ENCODE data around the gene ALG8. TPM values are rescaled to one million over a fixed set of nuclear protein-coding genes. Genes with fewer than 3 reads are reported as not detected.
"Not testable (repeated sequence)": the region's sequence is repeated elsewhere in the genome, so short reads cannot be mapped to it uniquely, and the experiment has no call there.

The ALG8 gene
- total and polyA plus RNA-seq, 2 donors, result 22.7 to 42.4 TPM

- no peak overlapping the region for H3K27ac ChIP-seq (ENCODE audit: low read depth)
- no peaks in the 10 kb centered on the region for H3K4me1 ChIP-seq (ENCODE audit: insufficient read depth)
- no peak for DNase-seq (ENCODE audit: extremely low spot score)
- peaks cover 2% of the 10 kb centered on the region for H3K36me3 ChIP-seq (ENCODE audit: insufficient read depth)
- 60% methylated on average over 2 of the region's 2 CpGs for WGBS
- H3K4me3 ChIP-seq (ENCODE audit: low read depth, low read length), result no peak overlapping the region
These were observed 76.8 kb downstream of the ALG8 start for GRCh38 chr11:78062671-78063070.

DNA sequence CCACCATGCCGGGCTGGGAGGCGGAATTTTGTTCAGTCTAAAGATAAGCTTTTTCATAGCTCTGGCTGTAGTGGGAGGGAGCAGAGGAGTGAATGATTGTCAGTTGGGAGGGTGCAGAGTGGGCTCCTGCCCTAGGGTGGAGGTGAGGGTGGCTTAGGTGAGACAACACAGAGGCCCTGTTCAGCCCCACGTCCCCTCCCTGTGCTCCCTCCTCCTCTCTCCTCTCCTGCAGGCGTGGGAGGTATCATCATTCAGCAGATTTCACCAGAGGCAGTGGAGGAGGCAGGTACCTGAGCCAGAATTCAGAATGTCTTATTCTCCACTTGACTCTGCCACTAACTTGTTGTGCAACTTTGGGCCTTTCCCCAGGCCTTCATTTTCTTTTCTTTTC lies 77.5 kb downstream of the ALG8 start:
- Histone ChIP-seq H3K4me1 (ENCODE audit: insufficient read depth) (no peaks in the 10 kb centered on the region), H3K4me3 (ENCODE audit: low read depth, low read length) (no peak overlapping the region), H3K36me3 (ENCODE audit: insufficient read depth) (no peaks in the 10 kb centered on the region), H3K27ac (ENCODE audit: low read depth) (no peak overlapping the region)
- no peak for DNase-seq (ENCODE audit: extremely low spot score)
- 78% methylated on average over 4 of the region's 4 CpGs for WGBS

- H3K4me3 ChIP-seq (ENCODE audit: low read depth, low read length), result no peak overlapping the region
- no peak for DNase-seq (ENCODE audit: extremely low spot score)
- H3K27ac ChIP-seq (ENCODE audit: low read depth), result no peak overlapping the region
- H3K4me1 ChIP-seq (ENCODE audit: insufficient read depth), result no peaks in the 10 kb centered on the region
- H3K36me3 ChIP-seq (ENCODE audit: insufficient read depth), result no peaks in the 10 kb centered on the region
- WGBS, result 83% methylated on average over 4 of the region's 4 CpGs
These were observed 78.1 kb downstream of the ALG8 start for GRCh38 chr11:78061088-78061920.

- Histone ChIP-seq H3K4me3 (ENCODE audit: low read depth, low read length) (no peak overlapping the region), H3K36me3 (ENCODE audit: insufficient read depth) (no peaks in the 10 kb centered on the region), H3K4me1 (ENCODE audit: insufficient read depth) (no peaks in the 10 kb centered on the region), H3K27ac (ENCODE audit: low read depth) (no peak overlapping the region)
- DNase-seq (ENCODE audit: extremely low spot score), result no peak
- 97% methylated on average over 8 of the region's 8 CpGs for WGBS
These were observed 78.9 kb downstream of the ALG8 start for GRCh38 chr11:78060533-78060932.

DNA sequence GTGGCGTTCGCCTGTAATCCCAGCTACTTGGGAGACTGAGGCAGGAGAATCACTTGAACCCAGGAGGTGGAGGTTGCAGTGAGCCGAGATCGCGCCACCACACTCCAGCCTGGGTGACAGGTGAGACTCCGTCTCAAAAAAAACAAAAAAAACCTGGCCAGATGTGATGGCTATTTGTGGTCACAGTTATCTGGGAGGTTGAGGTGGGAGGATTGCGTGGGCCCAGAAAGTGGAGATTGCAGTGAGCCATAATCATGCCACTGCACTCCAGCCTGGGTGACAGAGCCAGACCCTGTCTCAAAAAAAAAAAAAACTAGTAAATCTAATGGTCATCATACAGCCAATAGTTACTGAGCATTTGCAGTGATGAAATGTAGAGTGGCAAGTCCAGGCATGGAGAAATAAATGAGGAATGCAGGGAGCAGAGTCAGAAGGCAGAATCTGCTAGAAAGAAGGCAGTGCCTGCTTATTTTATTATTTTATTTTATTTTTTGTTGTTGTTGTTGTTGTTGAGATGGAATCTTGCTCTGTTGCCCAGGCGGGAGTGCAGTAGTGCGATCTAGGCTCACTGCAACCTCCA lies 79.6 kb downstream of the ALG8 start:
- WGBS, result 96% methylated on average over 9 of the region's 9 CpGs
- H3K27ac ChIP-seq (ENCODE audit: low read depth); DNase-seq (ENCODE audit: extremely low spot score); H3K36me3 ChIP-seq (ENCODE audit: insufficient read depth); H3K4me1 ChIP-seq (ENCODE audit: insufficient read depth); H3K4me3 ChIP-seq (ENCODE audit: low read depth, low read length): not testable (repeated sequence)

- no peaks in the 10 kb centered on the region for H3K36me3 ChIP-seq (ENCODE audit: insufficient read depth)
- no peaks in the 10 kb centered on the region for H3K4me1 ChIP-seq (ENCODE audit: insufficient read depth)
- no peak overlapping the region for H3K4me3 ChIP-seq (ENCODE audit: low read depth, low read length)
- WGBS, result 83% methylated on average over 10 of the region's 10 CpGs
- DNase-seq (ENCODE audit: extremely low spot score), result no peak
- no peak overlapping the region for H3K27ac ChIP-seq (ENCODE audit: low read depth)
These were observed 81.9 kb downstream of the ALG8 start for GRCh38 chr11:78057462-78058055.

- Histone ChIP-seq H3K27ac (ENCODE audit: low read depth) (no peak overlapping the region), H3K36me3 (ENCODE audit: insufficient read depth) (no peaks in the 10 kb centered on the region), H3K4me3 (ENCODE audit: low read depth, low read length) (no peak overlapping the region), H3K4me1 (ENCODE audit: insufficient read depth) (no peaks in the 10 kb centered on the region)
- DNase-seq (ENCODE audit: extremely low spot score), result no peak
- 82% methylated on average over 3 of the region's 3 CpGs for WGBS
These were observed 83.3 kb downstream of the ALG8 start for GRCh38 chr11:78056093-78056492.

- no peak overlapping the region for H3K4me3 ChIP-seq (ENCODE audit: low read depth, low read length)
- H3K4me1 ChIP-seq (ENCODE audit: insufficient read depth), result no peaks in the 10 kb centered on the region
- no peaks in the 10 kb centered on the region for H3K36me3 ChIP-seq (ENCODE audit: insufficient read depth)
- 92% methylated on average over 4 of the region's 4 CpGs for WGBS
- no peak for DNase-seq (ENCODE audit: extremely low spot score)
- no peak overlapping the region for H3K27ac ChIP-seq (ENCODE audit: low read depth)
These were observed 84.5 kb downstream of the ALG8 start for GRCh38 chr11:78054971-78055370.

DNA sequence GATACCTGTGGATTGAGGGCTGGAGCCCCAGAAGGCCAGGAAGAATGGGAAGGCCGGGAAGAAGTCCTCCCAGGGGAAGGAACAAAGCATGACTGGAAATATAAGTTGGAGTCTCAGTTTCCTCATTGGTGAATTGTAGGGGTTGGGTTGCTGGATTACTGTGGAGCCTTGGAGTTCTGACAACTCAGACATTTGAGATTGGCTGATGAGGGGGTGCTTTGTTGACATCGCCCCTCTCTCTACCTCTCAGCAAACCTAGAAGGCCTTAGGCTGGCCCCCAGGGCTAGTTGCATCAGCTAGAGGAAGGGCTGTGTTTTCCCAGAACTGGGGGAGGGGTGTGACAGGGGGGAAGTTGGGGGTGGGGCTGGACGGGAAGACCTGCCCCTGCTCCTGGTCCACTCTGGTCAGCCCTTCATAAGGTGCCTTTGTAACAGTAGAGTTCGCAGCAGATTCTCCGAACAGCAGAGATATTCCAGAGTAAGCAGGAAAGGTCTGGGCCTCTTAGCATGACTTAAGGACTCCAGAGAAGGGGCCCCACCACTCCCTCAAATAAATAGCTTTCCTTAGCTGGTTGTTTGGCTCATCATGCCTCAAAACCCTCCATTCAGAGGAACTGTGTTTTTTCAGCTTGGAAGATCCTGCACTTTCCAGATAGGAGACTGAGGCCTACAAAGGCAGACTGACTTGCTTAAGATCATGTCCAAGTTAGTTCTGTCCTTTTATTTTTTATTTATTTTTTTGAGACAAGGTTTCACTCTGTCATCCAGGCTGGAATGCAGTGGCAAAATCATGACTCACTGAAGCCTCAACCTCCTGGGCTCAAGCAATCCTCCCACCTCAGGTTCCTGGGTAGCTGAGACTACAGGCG lies 88.2 kb downstream of the ALG8 start:
- no peak for DNase-seq (ENCODE audit: extremely low spot score)
- WGBS, result 79% methylated on average over 6 of the region's 6 CpGs
- no peak overlapping the region for H3K27ac ChIP-seq (ENCODE audit: low read depth)
- no peak overlapping the region for H3K4me3 ChIP-seq (ENCODE audit: low read depth, low read length)
- H3K36me3 ChIP-seq (ENCODE audit: insufficient read depth), result no peaks in the 10 kb centered on the region
- H3K4me1 ChIP-seq (ENCODE audit: insufficient read depth), result no peaks in the 10 kb centered on the region

Small RNA genes within 50 kb of the gene (small RNA-seq; reads per million reads assigned to genes)
- gene RNU6-126P, result not detected

Other genes with a start within 250 kb of the ALG8 start
- gene INTS4, start 145.0 kb downstream of the ALG8 start, total RNA-seq, result 50.4 TPM
- 14.5 TPM for gene INTS4, start 145.0 kb downstream of the ALG8 start, polyA plus RNA-seq
- gene KCTD14, start 116.3 kb downstream of the ALG8 start, total RNA-seq, result 2.3 TPM
- gene KCTD14, start 116.3 kb downstream of the ALG8 start, polyA plus RNA-seq, result 1.4 TPM
- 0.48 TPM for gene THRSP, start 75.8 kb downstream of the ALG8 start, total RNA-seq
- 6.5 TPM for gene THRSP, start 75.8 kb downstream of the ALG8 start, polyA plus RNA-seq
- 67.9 TPM for gene NDUFC2, start 59.8 kb downstream of the ALG8 start, total RNA-seq
- gene NDUFC2, start 59.8 kb downstream of the ALG8 start, polyA plus RNA-seq, result 193 TPM
- gene KCTD21, start 49.0 kb upstream of the ALG8 start, total RNA-seq, result 6.2 TPM
- 6.7 TPM for gene KCTD21, start 49.0 kb upstream of the ALG8 start, polyA plus RNA-seq
- gene USP35, start 49.3 kb upstream of the ALG8 start, total RNA-seq, result 7.3 TPM
- gene USP35, start 49.3 kb upstream of the ALG8 start, polyA plus RNA-seq, result 7.8 TPM